Erythroblast (primary cell): ENCODE results near the gene CNIH2.

ENCODE experiments used
- DNase-seq, 2 experiments: peaks; one replicate each; lab custom pipeline; 2025; lab: John Stamatoyannopoulos, UW
- GATA1 ChIP-seq: IDR thresholded peaks from 2 replicates; pipeline ENCODE4 v1.6.1; 2011; ENCODE audit warnings: low read depth, mild to moderate bottlenecking, control low read depth, low read length, moderate library complexity
- POLR2A ChIP-seq: IDR thresholded peaks from 2 replicates; pipeline ENCODE4 v1.6.1; 2011; ENCODE audit warnings: mild to moderate bottlenecking, low read length

The CNIH2 gene

GRCh38 chr11:66277471-66278362, at the start of gene CNIH2:
Gene CNIH2 (plus strand): TSS chr11:66278175. CDS start chr11:66278457, 282 bp downstream.
- peak; percentile 41 to 61 for DNase-seq

GRCh38 chr11:66228521-66228920, 49.5 kb upstream of the CNIH2 start:
- DNase-seq, result no peak
- TF ChIP-seq POLR2A (no peak), GATA1 (no peak)

More at GRCh38 chr11:66277471-66278362, at the start of gene CNIH2:
- no peak for TF ChIP-seq GATA1
- peak; percentile 15 for TF ChIP-seq POLR2A

- TF ChIP-seq GATA1 (no peak), POLR2A (no peak)
These were observed 47.8 kb upstream of the CNIH2 start for GRCh38 chr11:66230156-66230555.

GRCh38 chr11:66230978-66231377, 47.0 kb upstream of the CNIH2 start:
- TF ChIP-seq POLR2A (no peak), GATA1 (no peak)
- DNase-seq, result no peak

More at GRCh38 chr11:66230156-66230555, 47.8 kb upstream of the CNIH2 start:
- DNase-seq, result no peak

GRCh38 chr11:66231561-66231960, 46.4 kb upstream of the CNIH2 start:
- no peak for DNase-seq
- TF ChIP-seq POLR2A (no peak), GATA1 (no peak)

- no peak for DNase-seq
- no peak for TF ChIP-seq GATA1
- TF ChIP-seq POLR2A, result no peak
These were observed 45.2 kb upstream of the CNIH2 start for GRCh38 chr11:66232769-66233168.

- TF ChIP-seq POLR2A (no peak), GATA1 (no peak)
- no peak for DNase-seq
These were observed 44.7 kb upstream of the CNIH2 start for GRCh38 chr11:66233301-66233700.

GRCh38 chr11:66235141-66235540, 42.8 kb upstream of the CNIH2 start:
- TF ChIP-seq POLR2A, result no peak
- no peak for DNase-seq

GRCh38 chr11:66237867-66238266, 40.1 kb upstream of the CNIH2 start:
- TF ChIP-seq GATA1 (no peak), POLR2A (no peak)
- no peak for DNase-seq

GRCh38 chr11:66238786-66239413, 39.1 kb upstream of the CNIH2 start:
- no peak for DNase-seq
- TF ChIP-seq GATA1 (no peak), POLR2A (no peak)

GRCh38 chr11:66239511-66239910, 38.5 kb upstream of the CNIH2 start:
- DNase-seq, result no peak
- no peak for TF ChIP-seq POLR2A
- no peak for TF ChIP-seq GATA1

GRCh38 chr11:66239998-66240780, 37.8 kb upstream of the CNIH2 start:
- DNase-seq, result no peak
- TF ChIP-seq GATA1 (no peak), POLR2A (no peak)

GRCh38 chr11:66240781-66241136, 37.2 kb upstream of the CNIH2 start:
- DNase-seq, result no peak
- no peak for TF ChIP-seq POLR2A
- TF ChIP-seq GATA1, result no peak
